NCI-H128 (cell line): Measurements from ENCODE around the gene NME4.

Experiments
- DNase-seq: peaks from one replicate; lab custom pipeline; 2025; ENCODE audit not compliant: unreplicated experiment; lab: John Stamatoyannopoulos, UW

Gene NME4

DNA sequence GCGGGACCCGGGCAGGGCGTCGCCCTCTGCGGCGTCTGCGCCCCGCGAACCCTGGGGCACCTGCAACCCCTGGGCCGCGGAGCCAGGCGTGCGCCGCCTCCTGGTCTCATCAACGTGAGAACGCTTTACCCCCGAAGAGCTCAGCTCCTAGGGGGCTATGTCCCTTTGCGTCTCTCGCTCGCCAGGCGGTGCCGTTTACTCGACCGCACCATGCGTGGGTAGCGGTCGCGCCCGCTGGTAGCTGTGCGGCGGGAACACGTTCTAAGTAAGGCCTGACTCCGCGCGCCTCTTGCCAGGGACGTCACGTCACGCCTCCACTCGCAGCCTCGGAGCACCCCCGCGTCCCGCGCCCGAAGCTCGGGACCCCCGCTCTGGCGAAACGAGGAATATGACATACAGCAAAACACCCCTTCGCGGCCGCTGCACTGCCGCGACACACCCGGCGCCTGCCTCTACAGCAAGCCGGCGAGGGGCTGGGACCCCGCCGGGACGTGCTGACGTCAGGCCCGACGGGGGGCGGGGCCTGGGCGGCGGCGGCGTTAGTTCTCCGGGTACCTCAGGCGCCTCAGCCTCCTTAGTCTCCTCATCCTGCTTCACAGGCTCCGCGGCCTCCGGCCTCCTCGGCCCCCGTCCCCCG is 28.2 kb downstream of the NME4 start, which contains the start of gene RAB11FIP3:
Gene RAB11FIP3, plus strand, starts transcription at position 568 of the 637 bp plus-strand sequence. CDS start 358 bp downstream, outside the sequence.
- DNase-seq: peak; percentile 49

DNA sequence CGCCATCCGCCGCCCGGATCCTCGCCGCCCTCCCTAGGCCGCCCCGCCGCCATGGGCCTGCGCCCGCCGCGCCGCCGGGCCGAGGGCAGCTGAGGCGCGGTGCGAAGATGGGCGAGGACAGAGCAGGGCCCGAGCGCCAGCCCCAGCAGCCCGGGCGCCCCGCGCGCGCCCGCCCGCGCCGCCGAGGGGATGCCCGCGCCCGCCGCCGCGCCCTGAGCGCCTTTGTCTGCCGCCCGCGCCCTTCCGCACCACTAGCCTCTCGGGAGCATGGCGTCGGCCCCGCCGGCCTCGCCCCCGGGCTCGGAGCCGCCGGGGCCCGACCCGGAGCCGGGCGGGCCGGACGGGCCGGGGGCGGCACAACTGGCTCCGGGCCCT is 28.7 kb downstream of the NME4 start:
- DNase-seq: no peak

DNA sequence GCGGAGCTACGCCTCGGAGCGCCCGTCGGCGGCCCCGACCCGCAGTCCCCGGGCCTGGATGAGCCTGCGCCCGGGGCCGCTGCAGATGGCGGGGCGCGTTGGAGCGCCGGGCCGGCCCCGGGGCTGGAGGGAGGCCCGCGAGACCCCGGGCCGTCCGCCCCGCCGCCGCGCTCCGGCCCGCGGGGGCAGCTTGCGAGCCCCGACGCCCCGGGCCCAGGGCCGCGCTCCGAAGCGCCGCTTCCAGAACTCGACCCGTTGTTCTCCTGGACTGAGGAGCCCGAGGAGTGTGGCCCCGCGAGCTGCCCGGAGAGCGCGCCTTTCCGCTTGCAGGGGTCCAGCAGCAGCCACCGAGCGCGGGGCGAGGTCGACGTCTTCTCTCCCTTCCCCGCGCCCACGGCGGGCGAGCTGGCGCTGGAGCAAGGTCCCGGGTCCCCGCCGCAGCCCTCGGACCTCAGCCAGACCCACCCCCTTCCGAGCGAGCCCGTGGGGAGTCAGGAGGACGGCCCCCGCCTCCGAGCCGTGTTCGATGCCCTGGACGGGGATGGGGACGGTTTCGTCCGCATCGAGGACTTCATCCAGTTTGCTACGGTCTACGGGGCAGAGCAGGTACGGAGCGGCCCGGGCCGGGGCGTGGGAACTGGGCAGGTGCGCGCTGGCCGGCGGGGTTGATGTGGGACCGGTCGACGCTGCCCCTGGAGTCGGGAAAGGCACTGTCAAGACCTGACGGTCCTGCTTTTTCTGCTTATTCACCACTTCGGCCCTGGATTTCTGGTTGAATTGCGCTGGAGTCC is 29.3 kb downstream of the NME4 start:
- DNase-seq: no peak

DNA sequence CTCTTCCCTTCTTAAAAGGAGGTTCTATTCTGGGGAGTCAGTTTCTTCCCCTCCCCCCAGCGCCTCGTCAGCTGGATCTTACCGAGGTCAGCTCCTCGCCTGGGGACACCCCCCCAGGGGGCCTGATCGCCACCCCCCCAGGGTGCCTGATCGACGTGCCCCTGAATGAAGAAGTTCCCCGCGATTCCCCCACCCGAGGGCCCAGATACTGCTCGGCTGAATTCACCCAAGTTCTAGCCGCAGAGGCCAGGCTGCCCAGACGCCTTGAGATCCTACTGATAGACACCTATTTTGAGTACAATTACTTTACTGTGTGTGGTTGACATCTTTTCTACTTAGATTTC is 29.9 kb downstream of the NME4 start:
- DNase-seq: no peak

DNA sequence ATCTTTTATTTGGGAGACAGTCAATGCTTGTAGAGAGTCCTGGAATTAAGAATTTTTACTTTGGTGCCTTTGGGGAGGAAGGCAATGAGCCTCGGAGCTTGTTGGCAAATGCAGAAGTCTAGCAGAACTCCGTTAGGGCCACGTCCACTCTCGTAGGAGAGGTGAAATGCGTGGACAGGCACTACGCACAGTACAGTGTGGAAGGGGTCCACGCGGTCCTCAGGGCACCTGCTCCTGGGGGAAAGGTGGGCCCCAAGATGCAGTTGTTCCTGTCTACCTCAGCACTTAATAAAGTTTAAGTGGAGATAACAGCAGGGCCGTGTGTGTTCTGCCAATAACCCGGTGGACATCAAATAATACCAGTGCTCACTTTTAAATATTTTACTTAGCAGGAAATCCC is 30.3 kb downstream of the NME4 start:
- DNase-seq: no peak

DNA sequence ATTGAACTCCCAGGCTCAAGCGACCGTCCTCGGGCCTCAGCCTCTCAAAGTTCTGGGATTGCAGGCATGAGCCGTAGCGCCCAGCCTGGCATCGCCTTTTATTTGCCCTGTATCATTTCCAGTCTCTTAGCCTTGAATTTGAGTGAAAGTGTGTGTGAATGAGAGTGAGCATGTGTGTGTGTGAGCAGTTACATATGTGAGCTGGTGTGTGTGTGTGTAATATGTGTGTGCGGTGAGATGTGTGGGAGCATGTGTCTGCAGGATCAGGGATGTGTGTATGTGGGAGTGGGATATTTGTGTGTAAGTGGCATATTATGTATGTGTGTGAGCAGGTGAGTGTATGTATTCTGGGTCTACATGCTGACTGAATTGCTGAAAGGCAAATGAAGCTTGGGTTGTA is 33.9 kb downstream of the NME4 start:
- DNase-seq: no peak

DNA sequence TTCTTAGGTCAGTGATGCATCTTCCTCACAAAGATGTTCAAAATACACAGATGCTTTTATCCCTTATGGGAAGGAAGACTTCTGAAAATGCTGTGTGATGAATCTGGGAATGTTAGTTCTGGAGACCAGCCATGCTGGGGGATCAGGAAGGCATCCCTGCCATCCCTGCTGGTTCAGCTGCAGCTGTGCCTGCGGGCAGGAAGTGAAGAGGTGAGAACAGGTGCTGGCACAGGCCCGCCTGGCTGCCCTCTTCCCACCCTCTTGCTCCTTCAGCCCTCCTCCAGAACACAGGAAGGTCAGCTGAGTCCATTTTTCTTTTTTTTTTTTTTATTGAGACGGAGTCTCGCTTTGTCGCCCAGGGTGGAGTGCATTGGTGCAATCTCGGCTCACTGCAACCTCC is 43.6 kb downstream of the NME4 start:
- DNase-seq: no peak

DNA sequence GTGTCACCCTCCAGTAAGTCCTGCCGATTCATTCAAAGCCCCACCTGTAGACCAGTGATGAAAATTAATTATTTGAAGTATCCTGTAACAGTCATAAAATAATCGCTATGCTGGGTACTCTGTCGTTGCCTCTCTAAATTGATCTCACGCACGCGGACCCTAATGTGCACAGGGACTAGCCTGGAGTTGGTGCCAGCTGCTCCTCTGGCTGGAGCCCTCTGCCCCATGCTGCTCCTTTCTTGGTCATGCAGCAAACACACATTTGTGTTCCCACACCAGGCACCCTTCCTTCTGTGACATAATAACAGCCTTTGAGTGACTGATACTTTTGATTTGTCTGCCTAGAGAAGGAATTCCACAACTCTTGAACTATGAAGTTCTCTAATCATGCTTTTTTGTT is 44.4 kb downstream of the NME4 start:
- DNase-seq: no peak

DNA sequence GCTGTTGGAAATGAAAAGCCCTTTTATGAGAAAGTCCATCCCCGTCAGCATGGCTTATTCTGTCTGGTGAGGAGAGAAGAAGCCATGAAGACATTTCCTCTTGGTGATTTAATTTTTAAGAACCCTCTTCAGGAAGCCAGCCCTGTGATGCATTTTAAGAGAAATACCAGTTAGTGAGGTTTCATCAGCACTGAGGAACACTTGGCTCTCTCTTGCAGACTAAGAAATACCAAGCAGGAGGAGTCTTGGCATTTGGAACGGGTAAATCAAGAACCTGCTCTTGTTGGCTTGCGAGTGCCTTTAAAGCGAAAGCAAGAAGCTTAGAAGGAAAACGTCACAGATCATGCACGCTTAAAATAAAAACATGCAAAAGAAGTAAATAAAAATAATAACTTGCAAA is 46.0 kb downstream of the NME4 start:
- DNase-seq: no peak

DNA sequence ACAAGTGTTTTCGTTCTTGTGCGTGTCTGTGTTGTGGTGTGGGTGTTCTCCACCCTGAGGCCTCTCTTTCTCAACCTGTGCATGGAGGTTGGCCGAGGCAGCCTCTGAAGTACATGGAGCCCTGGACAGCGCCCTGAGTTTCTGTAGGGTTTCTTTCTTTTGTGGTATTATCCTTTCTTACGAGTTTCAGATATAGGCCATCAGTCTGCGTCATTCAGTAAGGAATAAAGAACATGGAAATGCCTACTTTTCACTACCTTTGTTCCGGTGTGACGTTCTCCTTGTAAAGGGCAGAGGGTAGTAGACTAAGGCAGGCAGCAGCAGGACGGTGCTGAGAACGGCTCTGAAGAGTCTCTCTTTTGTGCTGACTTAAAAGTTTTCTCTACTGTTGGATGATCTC is 47.0 kb downstream of the NME4 start:
- no peak for DNase-seq

DNA sequence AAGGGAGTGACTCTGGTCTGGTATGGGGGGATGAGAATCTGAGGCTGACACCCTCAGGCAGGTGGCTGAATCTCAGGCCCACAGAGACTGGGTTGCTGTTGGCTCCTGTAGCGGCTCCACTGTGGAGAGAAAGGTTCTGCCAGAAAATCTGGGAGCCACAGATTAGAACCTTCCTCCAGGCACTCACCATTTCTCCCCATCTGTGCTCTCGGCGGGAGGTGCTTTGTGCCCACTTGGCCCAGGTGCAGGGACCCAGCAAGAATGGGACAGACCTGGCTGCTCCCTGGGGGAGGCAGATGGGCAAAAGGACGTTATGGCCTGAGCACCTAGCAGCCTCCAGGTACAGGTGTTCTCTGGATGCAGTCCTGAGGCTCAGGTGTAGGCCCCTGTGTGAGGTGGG is 48.6 kb downstream of the NME4 start:
- no peak for DNase-seq
